Activated CD8-positive, alpha-beta memory T cell treated with anti-CD3 and anti-CD28 coated beads for 1 hour (primary cell): ENCODE measurements around the gene FEZF1.

Experiments
- DNase-seq, 2 donors: peaks; one replicate each; pipeline ENCODE4 v3.0.0-alpha.2; 2020; ENCODE audit warnings: low read depth in 1 of 2; ENCODE audit errors: extremely low read depth in 1 of 2

Gene FEZF1

GRCh38 chr7:122304319-122304975 is at the start of gene FEZF1:
TSS of gene FEZF1 (minus strand) at chr7:122304750. CDS start at chr7:122304437, 313 bp downstream.
- no peak for DNase-seq

GRCh38 chr7:122352454-122352853 is 47.9 kb upstream of the FEZF1 start:
- no peak for DNase-seq

GRCh38 chr7:122350701-122351100 is 46.2 kb upstream of the FEZF1 start:
- no peak for DNase-seq

GRCh38 chr7:122344303-122344620 is 39.7 kb upstream of the FEZF1 start:
- DNase-seq = no peak

GRCh38 chr7:122343601-122344302 is 39.2 kb upstream of the FEZF1 start:
- no peak for DNase-seq

GRCh38 chr7:122340427-122340826 is 35.9 kb upstream of the FEZF1 start:
- no peak for DNase-seq

DNA sequence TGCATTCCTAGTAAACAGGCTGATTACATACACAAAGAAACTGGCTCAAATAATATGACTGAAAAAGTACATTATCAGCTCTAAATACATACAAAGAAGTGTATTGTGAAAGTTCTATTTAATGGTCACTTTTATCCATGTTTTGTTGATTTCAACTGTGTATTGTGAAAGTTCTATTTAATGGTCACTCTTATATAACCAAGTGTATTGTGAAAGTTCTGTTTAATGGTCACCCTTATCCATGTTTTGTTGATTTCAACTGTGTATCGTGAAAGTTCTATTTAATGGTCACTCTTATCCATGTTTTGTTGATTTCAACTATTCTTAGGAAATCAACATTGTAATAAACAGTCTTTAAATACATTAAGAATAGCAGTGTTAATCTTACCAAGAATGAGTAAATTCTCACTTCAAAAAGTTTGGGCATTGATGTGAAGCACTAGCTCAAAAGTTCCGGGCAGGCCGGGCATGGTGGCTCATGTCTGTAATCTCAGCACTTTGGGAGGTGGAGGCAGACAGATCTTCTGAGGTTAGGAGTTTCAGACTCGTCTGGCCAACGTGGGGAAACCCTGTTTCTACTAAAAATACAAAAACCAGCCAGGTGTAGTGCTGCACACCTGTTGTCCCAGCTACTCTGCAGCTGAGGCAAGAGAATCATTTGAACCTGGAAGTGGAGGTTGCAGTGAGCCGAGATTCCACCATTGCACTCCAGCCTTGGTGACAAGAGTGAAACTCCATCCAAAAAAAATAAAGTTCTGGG is 34.8 kb upstream of the FEZF1 start:
- DNase-seq = no peak

DNA sequence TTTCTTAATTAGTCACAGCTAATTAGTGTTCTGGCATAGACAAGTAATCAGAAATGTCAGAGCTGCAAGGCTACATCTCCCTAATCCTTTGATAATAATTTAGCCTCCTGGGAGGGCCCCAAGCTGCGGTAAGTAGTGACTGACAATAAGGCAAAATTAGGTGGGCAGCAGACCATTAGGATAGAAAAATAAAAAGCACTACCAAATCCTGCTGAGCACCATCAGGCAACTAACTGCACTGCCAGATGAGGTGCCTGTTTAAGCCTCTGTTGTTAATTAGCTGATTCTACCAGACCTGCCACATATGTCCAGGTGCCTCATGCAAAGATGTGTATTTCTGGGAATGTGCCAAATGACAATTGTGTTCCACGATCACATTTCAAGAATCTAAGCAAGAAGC is 32.5 kb upstream of the FEZF1 start:
- DNase-seq = no peak

DNA sequence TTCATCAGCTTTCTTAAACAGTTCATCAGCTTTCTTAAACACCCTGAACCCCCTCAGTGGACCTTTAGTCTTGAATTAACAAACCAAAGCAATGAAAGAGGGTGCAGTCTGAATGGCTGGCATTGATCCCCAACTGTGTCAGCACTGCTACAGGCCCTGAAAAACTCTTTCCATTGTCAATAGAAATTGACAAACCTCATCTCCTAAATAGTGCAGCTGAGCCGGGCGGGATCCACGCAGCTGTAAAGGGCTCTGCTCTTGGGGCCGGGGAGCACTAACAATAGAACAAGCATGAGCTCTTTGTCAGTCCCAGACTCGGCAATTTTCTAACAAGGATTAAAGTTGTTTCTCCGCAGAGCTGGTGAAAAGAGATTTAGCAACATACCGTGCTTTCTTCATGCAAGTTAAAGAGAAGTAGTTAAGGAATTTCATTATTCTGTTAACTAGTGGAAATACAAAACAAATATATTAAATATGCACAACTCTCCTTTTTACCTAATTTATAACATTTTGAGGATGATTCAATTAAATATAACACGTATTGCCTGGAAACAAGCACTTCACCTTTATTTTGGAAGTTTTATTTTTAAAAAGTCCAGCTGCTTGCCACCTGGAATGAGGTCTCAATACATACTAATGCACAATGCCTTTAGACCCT is 24.7 kb upstream of the FEZF1 start:
- no peak for DNase-seq

DNA sequence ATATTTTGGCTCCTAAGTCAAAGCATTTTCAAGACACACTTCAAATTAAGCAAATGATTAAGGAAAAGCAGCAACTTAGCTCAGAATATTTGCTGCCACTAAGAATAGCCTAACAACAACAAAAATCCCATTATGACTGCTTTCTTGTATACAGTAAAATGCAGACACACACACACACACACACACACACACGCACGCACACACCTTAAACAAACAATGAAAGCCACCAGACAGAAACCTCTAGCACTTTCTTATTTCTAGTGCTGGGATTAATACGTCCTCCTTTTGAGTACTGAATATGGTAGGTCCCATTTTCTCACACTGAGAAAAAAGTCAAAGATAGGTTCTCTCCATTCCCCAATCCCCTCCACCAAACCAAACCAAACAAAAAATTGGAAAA is 23.4 kb upstream of the FEZF1 start:
- no peak for DNase-seq

- no peak for DNase-seq
Observed at GRCh38 chr7:122316467-122317388, 12.2 kb upstream of the FEZF1 start.

DNA sequence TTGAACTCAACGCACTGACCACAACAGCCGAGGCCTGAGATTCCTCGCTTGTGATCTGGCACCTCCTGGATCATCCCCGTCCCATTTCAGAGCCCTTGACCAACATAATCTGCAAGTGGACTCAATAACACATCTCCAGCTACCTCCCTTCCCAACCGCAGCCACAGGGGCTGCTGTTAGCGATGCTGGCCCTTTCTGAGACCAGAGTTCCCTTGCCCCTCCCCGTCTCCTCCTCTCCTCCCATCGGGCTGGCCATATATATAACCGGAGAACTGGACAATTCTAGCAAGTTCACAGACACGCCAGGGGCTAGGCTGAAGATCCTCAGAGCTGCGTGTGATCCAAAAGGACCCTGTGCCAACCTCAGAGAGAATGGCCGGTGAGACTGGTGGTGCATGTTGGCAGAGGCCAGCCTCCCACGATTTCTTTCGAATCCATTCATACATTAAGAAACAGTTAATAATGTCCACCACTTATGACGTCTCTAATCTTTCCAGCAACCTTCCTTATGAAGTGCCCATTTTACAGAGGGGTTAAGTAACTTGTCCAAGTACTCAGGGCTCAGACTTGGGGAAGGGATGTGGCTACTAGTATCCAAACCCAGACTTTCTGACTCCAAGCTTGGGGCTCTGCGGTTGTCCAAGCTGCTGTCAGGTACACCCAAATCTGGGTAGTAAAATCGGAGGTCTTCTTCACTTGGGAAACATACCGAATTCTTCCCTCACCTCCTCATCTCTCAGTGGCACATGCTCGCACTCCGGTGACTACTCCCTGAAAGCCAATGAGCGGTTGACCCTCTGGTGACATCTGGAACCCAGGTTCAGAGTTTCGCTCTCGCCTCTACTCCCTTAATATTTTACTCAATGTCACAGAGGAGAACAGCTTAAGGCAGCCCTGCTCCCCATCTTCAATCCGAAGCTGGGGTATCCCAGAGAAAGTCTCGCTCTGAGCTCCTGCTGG is 11.2 kb upstream of the FEZF1 start:
- no peak for DNase-seq

- no peak for DNase-seq
Observed at GRCh38 chr7:122314284-122314683, 9.7 kb upstream of the FEZF1 start.

GRCh38 chr7:122312789-122313188 is 8.2 kb upstream of the FEZF1 start:
- no peak for DNase-seq

- no peak for DNase-seq
Observed at GRCh38 chr7:122311734-122312450, 7.3 kb upstream of the FEZF1 start.

GRCh38 chr7:122311050-122311700 is 6.6 kb upstream of the FEZF1 start:
- DNase-seq = no peak

DNA sequence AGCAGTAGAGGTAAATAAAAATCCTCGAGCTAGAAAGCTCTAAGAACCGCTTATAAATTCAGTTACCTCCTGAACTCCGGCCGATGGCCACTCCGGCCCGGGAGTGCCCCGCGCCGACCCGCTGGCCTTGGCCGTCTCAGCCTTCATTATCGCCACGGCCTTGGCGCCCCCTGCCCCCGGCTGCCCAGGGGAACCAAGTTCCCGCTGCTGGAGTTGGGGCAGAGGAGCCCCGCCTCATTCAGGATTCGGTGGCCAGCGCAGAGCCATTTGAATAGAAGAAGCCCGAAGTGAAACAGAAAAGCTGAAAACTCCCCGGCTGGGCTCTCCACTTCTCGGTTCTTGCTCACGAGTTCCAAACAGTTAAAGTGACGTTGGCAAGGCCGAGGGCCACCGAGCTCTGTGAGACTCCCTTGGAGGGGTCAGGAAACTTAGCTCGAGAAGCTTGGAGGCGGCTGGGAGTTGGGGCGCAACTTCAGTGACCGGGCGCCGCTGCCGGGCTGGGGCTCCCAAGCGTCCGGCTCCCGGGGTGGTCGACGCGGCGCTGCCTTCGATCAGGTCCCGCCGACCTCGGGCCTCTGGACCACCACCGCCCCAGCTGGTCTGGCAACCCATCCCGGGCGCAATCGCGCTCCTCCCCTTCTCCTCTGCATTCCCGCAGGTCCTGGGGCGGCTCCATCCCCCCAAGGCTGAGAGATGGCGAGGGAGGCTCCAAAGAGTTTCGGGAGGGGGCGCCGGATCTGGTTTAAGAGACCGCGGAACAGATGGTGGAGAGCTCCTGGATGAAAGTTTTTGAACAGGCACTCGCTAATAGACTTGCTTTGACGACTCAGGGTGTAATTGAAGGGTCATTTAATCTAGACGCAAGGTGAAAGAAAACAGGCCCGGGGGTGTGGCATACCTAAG is 5.8 kb upstream of the FEZF1 start:
- no peak for DNase-seq
